Nephron (organoid): ENCODE results near the gene ATP8A2.

Experiments used
- H3K27ac Mint-ChIP-seq, 3 experiments: 2 replicates each; pipeline ENCODE4 v1.8.0; 2020; ENCODE audit warnings: mixed read lengths in 3 of 3, mild to moderate bottlenecking in 2 of 3, moderate library complexity in 1 of 3
- H3K27me3 Mint-ChIP-seq: 2 replicates; pipeline ENCODE4 v1.8.0; 2021; ENCODE audit warnings: low read depth, mild to moderate bottlenecking, moderate library complexity, mixed read lengths
- H3K36me3 Mint-ChIP-seq: 2 replicates; pipeline ENCODE4 v1.8.0; 2020; ENCODE audit warnings: low read depth, mixed read lengths
- H3K4me1 Mint-ChIP-seq: 2 replicates; pipeline ENCODE4 v1.8.0; 2020; ENCODE audit warnings: mixed read lengths
- H3K4me3 Mint-ChIP-seq, 3 experiments: 2 replicates each; pipeline ENCODE4 v1.8.0; 2020; ENCODE audit warnings: mild to moderate bottlenecking in 3 of 3, mixed read lengths in 3 of 3, moderate library complexity in 2 of 3
- H3K9me3 Mint-ChIP-seq: 2 replicates; pipeline ENCODE4 v1.8.0; 2020; ENCODE audit warnings: mixed read lengths
- TF ChIP-seq, protein P1 (sequence below), 3 experiments: fragments of 200-600 bp; sonication (generic); IDR thresholded peaks; one replicate each; pipeline ENCODE4 v1.5.0; 2021; ENCODE audit warnings: antibody characterized with exemption in 3 of 3; ENCODE audit not compliant: unreplicated experiment in 3 of 3

Gene ATP8A2

DNA sequence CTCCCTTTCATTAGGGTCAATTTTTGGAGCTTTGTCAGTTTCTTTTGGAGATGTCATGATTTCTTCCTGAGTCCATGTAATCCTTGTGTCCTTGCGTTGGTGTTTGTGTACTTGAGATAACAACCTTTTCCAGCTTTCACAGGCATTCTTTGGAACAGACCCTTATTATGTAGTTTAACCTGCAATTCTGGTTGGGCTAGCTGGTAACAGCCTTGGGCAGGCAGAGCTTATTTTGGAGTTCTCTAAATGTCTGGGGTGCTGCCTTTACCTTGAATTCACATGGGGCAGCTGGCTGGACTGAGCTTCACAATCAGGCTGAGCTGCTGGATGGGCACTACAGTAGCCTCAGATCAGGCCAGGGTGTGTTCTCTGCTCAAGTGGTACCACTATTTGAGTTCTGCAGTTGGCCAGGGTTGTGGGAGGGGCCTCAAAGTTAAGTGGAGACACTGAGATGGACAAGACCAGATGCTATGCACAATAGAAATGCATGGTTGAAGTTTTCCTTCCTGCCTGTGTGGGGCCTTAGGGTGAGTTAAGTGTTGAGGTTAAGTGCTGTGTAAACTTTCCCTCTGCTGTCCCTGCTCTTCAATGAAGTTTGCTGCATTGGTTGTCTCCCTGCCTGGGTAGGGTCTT is 277.3 kb downstream of the ATP8A2 start:
- H3K9me3 Mint-ChIP-seq: peaks cover 48% of the 10 kb centered on the region
- H3K36me3 Mint-ChIP-seq: peaks cover 11% of the 10 kb centered on the region
- no peaks in the 10 kb centered on the region for H3K27me3 Mint-ChIP-seq
- no peak overlapping the region for H3K27ac Mint-ChIP-seq
- H3K4me1 Mint-ChIP-seq: no peaks in the 10 kb centered on the region
- TF ChIP-seq, protein P1, sequence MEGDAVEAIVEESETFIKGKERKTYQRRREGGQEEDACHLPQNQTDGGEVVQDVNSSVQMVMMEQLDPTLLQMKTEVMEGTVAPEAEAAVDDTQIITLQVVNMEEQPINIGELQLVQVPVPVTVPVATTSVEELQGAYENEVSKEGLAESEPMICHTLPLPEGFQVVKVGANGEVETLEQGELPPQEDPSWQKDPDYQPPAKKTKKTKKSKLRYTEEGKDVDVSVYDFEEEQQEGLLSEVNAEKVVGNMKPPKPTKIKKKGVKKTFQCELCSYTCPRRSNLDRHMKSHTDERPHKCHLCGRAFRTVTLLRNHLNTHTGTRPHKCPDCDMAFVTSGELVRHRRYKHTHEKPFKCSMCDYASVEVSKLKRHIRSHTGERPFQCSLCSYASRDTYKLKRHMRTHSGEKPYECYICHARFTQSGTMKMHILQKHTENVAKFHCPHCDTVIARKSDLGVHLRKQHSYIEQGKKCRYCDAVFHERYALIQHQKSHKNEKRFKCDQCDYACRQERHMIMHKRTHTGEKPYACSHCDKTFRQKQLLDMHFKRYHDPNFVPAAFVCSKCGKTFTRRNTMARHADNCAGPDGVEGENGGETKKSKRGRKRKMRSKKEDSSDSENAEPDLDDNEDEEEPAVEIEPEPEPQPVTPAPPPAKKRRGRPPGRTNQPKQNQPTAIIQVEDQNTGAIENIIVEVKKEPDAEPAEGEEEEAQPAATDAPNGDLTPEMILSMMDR (IDR thresholded peaks at IDR 0.05; ENCODE audit: unreplicated experiment in 3 of 3): no peak
- no peak overlapping the region for H3K4me3 Mint-ChIP-seq

DNA sequence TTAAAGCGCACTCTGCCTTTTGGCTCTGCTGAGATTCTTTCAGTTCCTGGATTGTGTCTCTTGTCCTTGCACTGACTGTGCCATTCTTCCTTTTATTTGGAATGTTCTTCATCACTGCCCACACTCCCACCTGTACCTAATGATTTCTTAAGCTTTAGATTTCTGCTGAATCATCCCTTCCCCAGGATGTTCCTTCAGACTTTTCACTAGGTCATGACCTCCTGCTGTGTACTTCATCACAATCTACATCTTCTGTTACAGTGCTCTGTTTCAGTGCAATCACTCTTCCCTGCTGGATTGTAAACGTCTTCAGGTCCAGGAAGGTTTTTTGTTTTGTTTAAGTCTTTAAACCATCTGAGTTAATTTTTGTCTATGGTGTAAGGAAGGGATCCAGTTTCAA is 281.0 kb downstream of the ATP8A2 start:
- Mint-ChIP-seq H3K9me3 (peaks cover 20% of the 10 kb centered on the region), H3K36me3 (peaks cover 8% of the 10 kb centered on the region), H3K4me1 (peaks cover 5% of the 10 kb centered on the region), H3K27me3 (peaks cover 3% of the 10 kb centered on the region), H3K27ac (peak overlapping the region in 2 of 3 experiments; percentile 80 to 91), H3K4me3 (no peak overlapping the region)
- TF ChIP-seq, protein P1 (IDR thresholded peaks at IDR 0.05; ENCODE audit: unreplicated experiment in 3 of 3): no peak

DNA sequence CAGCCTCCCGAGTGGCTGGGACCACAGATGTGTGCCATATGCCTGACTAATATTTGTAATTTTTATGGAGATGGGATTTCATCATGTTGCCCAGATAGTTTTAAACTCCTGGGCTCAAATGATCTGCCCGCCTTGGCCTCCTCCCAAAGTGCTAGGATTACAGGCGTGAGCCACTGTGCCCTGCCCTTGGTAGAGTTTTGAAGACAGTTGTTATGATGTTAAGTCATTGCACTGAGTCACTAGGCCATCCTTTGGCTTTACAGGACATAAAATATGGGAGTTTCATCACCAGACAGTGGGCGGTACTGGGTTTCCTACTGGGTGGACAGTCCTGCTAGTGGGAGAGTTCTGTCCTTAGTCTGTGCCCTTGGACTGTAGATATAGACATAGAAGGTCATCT is 282.5 kb downstream of the ATP8A2 start:
- Mint-ChIP-seq H3K27ac (no peak overlapping the region), H3K4me1 (peaks cover 13% of the 10 kb centered on the region)

DNA sequence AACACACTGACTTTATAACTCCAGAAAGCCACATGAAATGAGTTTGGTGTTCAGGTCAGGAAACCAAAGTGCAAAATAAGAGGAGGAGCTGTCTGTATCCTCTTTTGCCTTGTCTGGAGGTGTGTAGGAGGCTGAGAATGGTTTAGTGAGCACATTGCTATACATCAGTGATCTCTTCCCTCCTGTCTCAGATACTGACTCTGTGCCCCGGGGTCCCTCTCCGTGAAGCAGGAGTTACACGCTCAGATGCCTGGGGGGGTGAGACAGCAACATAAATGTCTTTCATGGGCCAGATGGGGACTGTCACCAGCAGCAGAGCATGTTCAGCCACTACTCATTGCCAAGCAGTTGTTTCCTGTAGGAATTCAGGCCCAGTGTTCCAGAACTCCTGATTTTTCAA is 285.4 kb downstream of the ATP8A2 start:
- no peaks in the 10 kb centered on the region for H3K36me3 Mint-ChIP-seq
- H3K4me1 Mint-ChIP-seq: peaks cover 16% of the 10 kb centered on the region
- TF ChIP-seq, protein P1 (IDR thresholded peaks at IDR 0.05; ENCODE audit: unreplicated experiment in 3 of 3): no peak
- H3K27me3 Mint-ChIP-seq: peaks cover 6% of the 10 kb centered on the region
- H3K4me3 Mint-ChIP-seq: no peak overlapping the region
- peak overlapping the region; percentile 7 to 83 (median 11) for H3K27ac Mint-ChIP-seq
- H3K9me3 Mint-ChIP-seq: peaks cover 3% of the 10 kb centered on the region

More for the DNA sequence above, 282.5 kb downstream of the ATP8A2 start:
- TF ChIP-seq, protein P1 (IDR thresholded peaks at IDR 0.05; ENCODE audit: unreplicated experiment in 3 of 3): no peak
- H3K27me3 Mint-ChIP-seq: peaks cover 5% of the 10 kb centered on the region
- peaks cover 8% of the 10 kb centered on the region for H3K9me3 Mint-ChIP-seq
- H3K4me3 Mint-ChIP-seq: no peak overlapping the region
- H3K36me3 Mint-ChIP-seq: peaks cover 3% of the 10 kb centered on the region

DNA sequence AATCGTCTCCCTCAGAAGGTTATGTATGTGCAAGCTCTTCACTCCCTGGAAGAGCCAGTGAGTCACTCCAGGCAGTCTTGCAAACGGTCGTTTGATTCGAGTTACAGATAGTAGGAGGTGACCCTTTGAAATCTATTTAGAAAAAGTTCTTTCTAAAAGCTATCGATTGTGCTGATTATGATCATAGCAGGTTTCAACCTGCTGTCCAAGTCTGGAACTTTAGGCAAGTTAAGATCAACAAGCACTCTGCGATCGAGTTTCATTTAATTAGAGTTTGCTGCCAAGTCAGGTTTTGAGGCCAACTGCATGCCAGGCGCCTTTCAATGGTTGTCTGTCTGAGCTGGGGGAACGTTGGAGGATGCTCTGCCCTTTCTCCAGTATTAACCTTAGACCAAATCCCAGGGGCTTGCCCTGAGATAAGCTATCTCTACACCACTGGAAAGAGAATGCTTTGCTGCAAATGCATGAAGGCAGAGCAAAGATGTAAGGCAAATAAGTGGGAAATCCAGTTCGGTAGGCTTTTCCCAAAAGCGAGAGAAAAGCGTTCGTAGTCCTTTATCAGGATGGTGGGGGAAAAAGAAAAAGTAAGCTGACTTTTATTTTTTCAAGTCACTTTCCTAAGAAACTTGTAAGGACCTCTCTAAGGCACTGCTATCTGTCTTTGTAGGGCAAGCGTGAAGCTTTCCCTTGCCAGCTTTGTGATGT is 287.5 kb downstream of the ATP8A2 start:
- H3K27me3 Mint-ChIP-seq: peaks cover 6% of the 10 kb centered on the region
- no peaks in the 10 kb centered on the region for H3K36me3 Mint-ChIP-seq
- H3K4me1 Mint-ChIP-seq: peaks cover 16% of the 10 kb centered on the region
- no peaks in the 10 kb centered on the region for H3K9me3 Mint-ChIP-seq
- H3K4me3 Mint-ChIP-seq: no peak overlapping the region
- H3K27ac Mint-ChIP-seq: peak overlapping the region; percentile 28 to 48 (median 42)
- TF ChIP-seq, protein P1 (IDR thresholded peaks at IDR 0.05; ENCODE audit: unreplicated experiment in 3 of 3): peak in 1 of 3 experiments; percentile 14
